ENCODE measurements around the gene TDRD9. TPM values are rescaled to one million over a fixed set of nuclear protein-coding genes. Genes with fewer than 3 reads are reported as not detected.
A peak's percentile ranks its signal among the peaks of the same experiment; 100 is the strongest.
"Not testable (repeated sequence)": the region's sequence is repeated elsewhere in the genome, so short reads cannot be mapped to it uniquely, and the experiment has no call there.

Gene TDRD9
- total RNA-seq, 1 donor from 2014 or later, result 0.56 TPM

GRCh38 chr14:103892247-103892646, 36.0 kb upstream of the TDRD9 start:
- DNase-seq (ENCODE audit: low read depth), result no peak

DNA sequence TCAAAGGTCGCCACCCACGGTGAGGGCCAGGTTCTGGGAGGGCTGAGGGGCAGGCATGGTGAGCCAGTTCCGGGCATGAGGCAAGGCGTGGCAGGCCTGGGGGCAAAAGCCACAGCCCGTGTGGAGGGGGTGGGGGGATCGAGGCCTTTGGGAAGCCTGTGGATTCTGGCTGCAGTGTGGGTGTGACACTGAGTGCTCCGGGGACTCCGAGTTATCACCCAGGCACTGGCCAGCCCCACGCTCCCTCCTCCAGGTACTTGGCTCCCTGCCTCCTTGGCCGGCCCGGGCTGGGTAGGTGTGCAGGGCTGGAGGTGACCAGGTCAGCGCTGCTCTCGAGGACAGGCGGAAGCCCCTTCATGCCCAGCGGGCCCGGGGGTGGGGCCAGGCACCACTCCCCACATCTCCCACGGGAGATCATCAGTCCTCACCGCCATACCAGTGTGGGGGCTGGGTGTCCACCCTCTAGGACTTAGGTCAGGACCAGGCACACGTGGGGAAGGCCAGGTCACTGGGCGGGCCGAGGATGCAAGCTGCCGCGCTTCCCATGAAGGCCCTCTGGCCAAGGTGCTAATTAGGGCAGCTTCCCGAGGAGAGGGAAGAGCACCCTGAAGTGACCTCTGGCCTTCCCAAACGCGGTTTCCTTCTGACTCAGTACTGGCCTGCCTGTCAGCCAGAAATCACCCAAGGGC, 34.1 kb upstream of the TDRD9 start:
- no peak for DNase-seq (ENCODE audit: low read depth)

GRCh38 chr14:103894723-103895059, 33.6 kb upstream of the TDRD9 start:
- DNase-seq (ENCODE audit: low read depth), result no peak

GRCh38 chr14:103896578-103896977, 31.7 kb upstream of the TDRD9 start:
- no peak for DNase-seq (ENCODE audit: low read depth)

DNA sequence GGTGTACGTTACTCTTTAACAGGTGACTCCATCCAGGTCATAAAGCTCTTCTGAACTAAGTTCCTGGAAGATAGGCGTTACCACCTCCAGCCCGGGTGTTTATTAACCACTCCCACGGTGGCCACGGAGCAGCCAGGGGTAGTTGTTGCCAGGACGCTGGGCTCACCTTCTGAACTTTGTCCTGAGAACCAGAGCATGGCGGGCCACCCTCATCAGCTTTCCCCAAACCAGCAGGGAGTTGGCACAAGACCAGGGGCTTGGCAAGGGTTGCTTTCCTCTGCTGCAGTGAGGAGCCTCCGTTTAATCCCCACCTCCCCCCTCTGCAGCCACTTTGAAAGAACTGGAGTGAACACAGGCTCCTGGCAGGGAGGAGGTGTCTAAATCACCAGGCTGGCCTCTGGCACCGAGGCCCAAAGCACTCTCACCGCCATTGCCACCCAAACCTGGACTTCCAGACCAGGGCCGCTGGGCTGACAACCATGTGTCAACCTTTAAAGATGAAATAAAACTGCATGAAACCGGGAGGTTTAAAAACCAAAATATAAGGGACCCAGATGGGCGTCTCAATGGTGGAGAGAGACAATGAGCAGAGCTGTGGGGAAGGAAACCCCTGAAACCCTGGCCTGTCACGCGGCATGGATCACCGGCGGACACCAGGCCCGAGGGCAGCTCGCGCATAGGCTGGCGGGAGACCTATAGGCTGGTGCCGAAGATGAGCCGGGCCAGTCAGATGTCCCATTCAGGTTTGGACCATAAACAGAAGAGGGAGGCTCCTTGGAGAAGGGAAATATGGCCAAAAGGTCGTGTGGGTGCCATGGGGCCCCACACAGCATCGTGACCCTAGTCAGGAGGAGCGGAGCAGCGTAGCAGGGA, 30.9 kb upstream of the TDRD9 start:
- DNase-seq (ENCODE audit: low read depth), result no peak

- DNase-seq (ENCODE audit: low read depth), result no peak
Observed at GRCh38 chr14:103898204-103898603, 30.1 kb upstream of the TDRD9 start.

- no peak for DNase-seq (ENCODE audit: low read depth)
Observed at GRCh38 chr14:103898711-103899110, 29.5 kb upstream of the TDRD9 start.

DNA sequence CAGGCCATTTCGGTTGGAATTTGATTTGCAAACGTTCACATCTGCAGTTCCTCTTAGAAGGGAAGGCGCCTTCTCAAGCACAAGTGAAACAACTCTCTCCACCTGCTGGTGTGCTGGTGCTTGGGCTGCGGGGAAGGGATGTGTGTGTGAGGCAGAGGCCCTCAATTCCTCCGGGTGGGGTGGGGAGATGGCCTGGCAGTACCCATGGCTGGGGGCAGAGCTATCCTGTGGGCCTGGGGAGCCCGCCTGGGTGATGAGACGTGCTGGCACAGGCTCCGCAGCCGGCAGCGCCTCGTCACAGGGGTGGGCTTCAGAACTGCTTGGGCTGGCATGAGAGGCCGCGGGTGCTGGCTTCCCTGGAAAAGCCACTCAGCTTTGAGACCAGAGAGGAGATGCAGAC, 28.9 kb upstream of the TDRD9 start:
- no peak for DNase-seq (ENCODE audit: low read depth)

DNA sequence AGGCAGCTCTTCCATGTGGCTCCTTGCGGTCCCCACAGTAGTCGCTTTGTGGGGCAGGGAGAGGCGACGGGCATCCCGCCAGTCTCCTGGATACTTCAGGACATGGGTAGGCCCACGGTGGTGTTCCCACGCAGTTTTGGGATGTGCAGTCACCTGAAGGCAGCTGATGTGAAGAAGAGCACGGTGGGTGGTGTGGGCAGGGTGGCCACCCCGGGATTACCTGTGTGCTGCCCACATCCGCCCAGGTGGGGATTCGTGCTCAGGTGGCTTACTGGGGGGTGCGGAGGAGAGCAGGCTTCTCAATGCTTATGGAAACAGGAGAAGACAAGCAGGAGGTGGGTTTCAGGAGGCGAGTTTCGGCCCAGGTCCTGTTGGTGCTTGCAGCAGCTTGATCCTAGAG, 28.4 kb upstream of the TDRD9 start:
- DNase-seq (ENCODE audit: low read depth), result no peak

GRCh38 chr14:103904493-103905107, 23.7 kb upstream of the TDRD9 start:
- no peak for DNase-seq (ENCODE audit: low read depth)

DNA sequence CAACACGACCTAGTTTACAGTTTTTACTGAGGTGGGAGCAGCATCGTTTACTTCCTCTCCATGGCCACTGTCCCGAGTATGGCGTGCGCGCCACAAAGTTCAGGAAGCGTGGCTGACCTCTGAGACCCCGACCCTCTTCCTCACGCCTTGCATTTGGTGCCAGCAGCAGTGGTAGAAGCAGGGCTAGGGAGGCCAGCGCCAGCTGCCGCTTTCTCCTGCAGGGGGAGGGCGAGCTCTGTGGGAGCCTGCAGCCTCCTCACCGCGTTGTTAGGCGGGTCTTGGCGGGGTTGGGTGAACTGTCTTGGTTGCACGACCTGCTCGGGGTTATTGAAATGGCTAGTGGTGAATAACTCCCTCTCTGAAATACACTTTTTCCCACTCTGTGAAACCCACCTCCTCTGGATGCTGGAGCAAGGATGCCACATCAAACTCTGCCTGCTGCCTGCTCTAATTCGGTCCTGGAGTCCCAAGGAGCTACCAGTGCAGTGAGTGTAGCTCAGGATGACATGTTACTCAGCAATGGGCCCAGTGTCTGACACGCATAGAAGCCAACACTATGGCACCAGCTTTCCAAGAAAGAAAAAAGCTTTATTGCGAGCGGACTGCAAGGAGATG, 22.3 kb upstream of the TDRD9 start:
- no peak for DNase-seq (ENCODE audit: low read depth)

GRCh38 chr14:103908580-103908979, 19.7 kb upstream of the TDRD9 start:
- no peak for DNase-seq (ENCODE audit: low read depth)

- DNase-seq (ENCODE audit: low read depth), result no peak
Observed at GRCh38 chr14:103909531-103910261, 18.6 kb upstream of the TDRD9 start.

DNA sequence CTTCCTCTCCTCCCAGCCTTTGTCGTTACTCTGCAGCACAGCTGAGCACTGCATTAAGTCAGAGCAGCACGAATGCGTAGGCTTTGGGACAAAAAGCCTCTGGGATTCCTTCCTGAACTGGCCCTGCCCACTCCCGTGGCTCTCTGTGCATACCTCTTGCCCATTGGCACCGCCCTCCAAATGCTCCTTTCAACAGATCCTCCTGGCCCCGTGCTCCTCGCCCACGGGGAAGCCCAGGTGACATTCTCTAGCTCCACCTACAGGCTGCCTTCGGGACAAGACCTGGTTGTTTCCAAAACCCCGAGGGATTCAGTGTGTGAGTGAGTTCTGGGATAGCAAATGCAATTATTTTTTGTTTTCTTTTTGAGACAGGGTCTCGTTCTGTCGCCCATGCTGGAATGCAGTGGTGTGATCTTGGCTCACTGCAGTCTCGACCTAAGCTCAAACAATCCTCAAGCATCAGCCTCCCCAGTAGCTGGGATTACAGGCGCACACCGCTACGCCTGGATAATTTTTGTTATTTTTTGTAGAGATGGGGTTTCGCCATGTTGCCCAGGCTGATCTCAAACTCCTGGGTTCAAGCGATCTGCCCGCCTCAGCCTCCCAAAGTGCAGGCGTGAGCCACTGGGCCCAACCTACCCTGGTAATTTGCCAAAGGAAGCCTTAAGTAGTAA, 17.9 kb upstream of the TDRD9 start:
- DNase-seq (ENCODE audit: low read depth), result peak; percentile 70

DNA sequence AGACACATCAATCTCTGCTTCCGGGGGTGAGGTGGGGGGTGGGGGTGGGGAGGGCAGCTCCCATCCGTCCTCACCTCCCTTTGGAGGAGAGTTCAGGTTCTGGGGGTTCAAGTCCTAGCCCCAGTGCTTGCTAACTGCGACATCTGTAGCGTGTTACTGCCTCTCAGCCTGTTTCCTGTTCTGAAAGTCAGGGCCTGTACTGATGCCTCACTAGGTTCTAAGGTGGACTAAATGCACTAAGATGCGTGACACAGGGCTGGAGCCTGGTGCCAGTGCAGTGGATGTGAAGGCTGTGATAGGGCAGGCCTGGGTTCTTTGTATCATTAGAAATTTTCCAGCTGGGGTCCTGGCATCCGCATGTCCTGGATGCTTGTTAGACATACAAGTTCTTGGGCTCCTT, 17.3 kb upstream of the TDRD9 start:
- DNase-seq (ENCODE audit: low read depth), result no peak

DNA sequence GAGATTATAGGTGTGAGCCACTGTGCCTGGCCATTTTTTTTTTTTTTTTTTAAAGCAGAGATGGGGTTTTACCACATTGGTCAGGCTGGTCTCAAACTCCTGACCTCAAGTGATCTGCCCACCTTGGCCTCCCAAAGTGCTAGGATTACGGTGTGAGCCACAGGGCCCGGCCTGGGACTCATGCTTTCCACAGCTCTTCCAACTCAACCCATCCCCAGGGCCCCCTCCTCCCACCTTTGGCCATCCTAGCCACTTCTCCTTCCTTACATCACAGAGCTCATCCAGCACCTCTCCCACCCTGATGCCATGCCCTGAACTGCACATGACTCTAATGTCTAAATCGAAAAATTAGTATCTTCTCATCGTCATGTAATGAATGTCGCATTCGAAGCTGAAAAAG, 12.6 kb upstream of the TDRD9 start:
- no peak for DNase-seq (ENCODE audit: low read depth)

GRCh38 chr14:103916636-103917262, 11.5 kb upstream of the TDRD9 start:
- no peak for DNase-seq (ENCODE audit: low read depth)

GRCh38 chr14:103920981-103921854, 7.0 kb upstream of the TDRD9 start:
- peak; percentile 92 for DNase-seq (ENCODE audit: low read depth)

GRCh38 chr14:103921855-103922200, 6.4 kb upstream of the TDRD9 start:
- DNase-seq (ENCODE audit: low read depth), result not testable (repeated sequence)

Measured in myocyte (in vitro differentiated cells).